WTC11 (cell line): Measurements from ENCODE around the gene EOGT.

ENCODE experiments used
- ATF6 ChIP-seq: sonication (generic); formaldehyde crosslinking; IDR thresholded peaks from 2 replicates; pipeline ENCODE4 v1.8.1; 2023; ENCODE audit warnings: mild to moderate bottlenecking, missing genetic modification reagents
- CTCF ChIP-seq: fragments of 200-600 bp; IDR thresholded peaks from 2 replicates; pipeline ENCODE4 v1.8.0; 2022; ENCODE audit warnings: antibody characterized with exemption
- E2F4 ChIP-seq: sonication (generic); formaldehyde crosslinking; IDR thresholded peaks from 2 replicates; pipeline ENCODE4 v1.8.1; 2022; ENCODE audit warnings: low read depth, mild to moderate bottlenecking, moderate library complexity, missing genetic modification reagents, borderline replicate concordance
- E2F5 ChIP-seq: sonication (generic); formaldehyde crosslinking; IDR thresholded peaks from 2 replicates; pipeline ENCODE4 v1.8.1; 2022; ENCODE audit warnings: mild to moderate bottlenecking, moderate library complexity, missing genetic modification reagents
- ELF4 ChIP-seq: sonication (generic); formaldehyde crosslinking; IDR thresholded peaks from 2 replicates; pipeline ENCODE4 v1.8.1; 2022; ENCODE audit warnings: low read depth, mild to moderate bottlenecking, moderate library complexity, missing genetic modification reagents
- ESRRA ChIP-seq: sonication (generic); formaldehyde crosslinking; IDR thresholded peaks from 2 replicates; pipeline ENCODE4 v1.8.1; 2022; ENCODE audit warnings: mild to moderate bottlenecking, missing genetic modification reagents, borderline replicate concordance
- HMGXB4 ChIP-seq: sonication (generic); formaldehyde crosslinking; IDR thresholded peaks from 2 replicates; pipeline ENCODE4 v1.8.1; 2023; ENCODE audit warnings: mild to moderate bottlenecking, moderate library complexity, missing genetic modification reagents
- IRF1 ChIP-seq: sonication (generic); formaldehyde crosslinking; IDR thresholded peaks from 2 replicates; pipeline ENCODE4 v1.8.0; 2023; ENCODE audit warnings: missing genetic modification reagents
- NFATC4 ChIP-seq: fragments of 250-450 bp; sonication (Bioruptor Pico); IDR thresholded peaks from 2 replicates; pipeline ENCODE4 v1.9.0; 2021; ENCODE audit warnings: mild to moderate bottlenecking
- NFE2L1 ChIP-seq: sonication (generic); formaldehyde crosslinking; IDR thresholded peaks from 2 replicates; pipeline ENCODE4 v1.8.1; 2023; ENCODE audit warnings: missing genetic modification reagents
- ZNF121 ChIP-seq: sonication (generic); formaldehyde crosslinking; IDR thresholded peaks from 2 replicates; pipeline ENCODE4 v1.8.0; 2023; ENCODE audit warnings: missing genetic modification reagents
- ZNF317 ChIP-seq: sonication (generic); formaldehyde crosslinking; IDR thresholded peaks from 2 replicates; pipeline ENCODE4 v1.8.1; 2023; ENCODE audit warnings: low read depth, mild to moderate bottlenecking, moderate library complexity, missing genetic modification reagents, borderline replicate concordance

GRCh38 chr3:69032737-69033136 lies 19.3 kb upstream of the EOGT start:
- TF ChIP-seq E2F4 (no peak), CTCF (no peak), NFE2L1 (CRISPR knock-in tag) (no peak), ELF4 (CRISPR knock-in tag) (no peak), ZNF317 (no peak), NFATC4 (CRISPR knock-in tag) (no peak), ESRRA (CRISPR knock-in tag) (no peak), ATF6 (no peak), ZNF121 (CRISPR knock-in tag) (no peak), HMGXB4 (CRISPR knock-in tag) (no peak), E2F5 (no peak), IRF1 (CRISPR knock-in tag) (no peak)
